Body of pancreas (tissue), 4 donors: ENCODE measurements around the gene PBOV1. TPM values are rescaled to one million over a fixed set of nuclear protein-coding genes. Genes with fewer than 3 reads are reported as not detected.
A peak's percentile ranks its signal among the peaks of the same experiment; 100 is the strongest.

Experiments used
- ATAC-seq: fragments of 150-250 bp; one replicate; pipeline ENCODE4 v1.9.1; 2016
- DNase-seq, 4 donors: peaks; one replicate each; pipeline ENCODE4 v3.0.0-alpha.2; 2019
- H3K27ac ChIP-seq, 4 donors: fragments of 200-600 bp; sonication (generic); 1 replicate in 3 of 4; 2 replicates in 1 of 4; pipeline versions ENCODE4 v1.5.1 to v1.6.1; 2016 to 2019; ENCODE audit warnings: mild to moderate bottlenecking in 1 of 4, mixed read lengths in 1 of 4, moderate library complexity in 1 of 4
- H3K27me3 ChIP-seq, 2 donors: fragments of 200-600 bp; sonication (generic); one replicate each; pipeline ENCODE4 v1.6.0; 2016; ENCODE audit warnings: mild to moderate bottlenecking in 1 of 2
- H3K36me3 ChIP-seq, 2 donors: fragments of 200-600 bp; sonication (generic); replicated peaks in 1 of 2; 2 replicates each; pipeline ENCODE4 v1.5.1; 2016; ENCODE audit warnings: low read depth in 2 of 2; ENCODE audit not compliant: insufficient read depth in 1 of 2
- H3K4me1 ChIP-seq: fragments of 200-600 bp; sonication (generic); one replicate; pipeline ENCODE4 v1.6.0; 2016
- H3K4me3 ChIP-seq, 2 donors: fragments of 200-600 bp; sonication (generic); 1 replicate in 1 of 2; 2 replicates in 1 of 2; pipeline ENCODE4 v1.5.1; 2016 to 2019
- H3K9me3 ChIP-seq, 3 donors: fragments of 200-600 bp; sonication (generic); 1 replicate in 2 of 3; 2 replicates in 1 of 3; pipeline ENCODE4 v1.5.1; 2016
- POLR2A ChIP-seq, 3 donors: fragments of 450-650 bp; IDR thresholded peaks; one replicate each; pipeline ENCODE4 v1.6.1; 2016; ENCODE audit warnings: antibody characterized with exemption in 3 of 3, mild to moderate bottlenecking in 2 of 3
- WGBS, 2 donors: methylation state at CpG; one replicate each; pipeline ENCODE4 v1.1.5; 2017; 5-methylcytosine and 5-hydroxymethylcytosine counted together
- intact Hi-C: fragments of 100-400 bp; cut with DNase I; formaldehyde crosslinking; loops from one replicate; pipeline ENCODE4 v1.15.1; 2023
- total RNA-seq, 2 donors: library from RNA; depleted of rRNA; stranded (reverse); fragments of >200 nt; gene quantifications; one replicate each; pipeline ENCODE4 v1.1.0, GENCODE V29; 2016
- TF ChIP-seq, protein P1 (sequence below), 7 experiments: fragments of 450-650 bp in 4 of 7; fragments of 200-600 bp in 3 of 7; sonication (generic) in 3 of 7; IDR thresholded peaks; one replicate each; pipeline ENCODE4 v1.5.1; 2016 to 2019; ENCODE audit warnings: antibody characterized with exemption in 7 of 7

PBOV1 gene
- total RNA-seq, 2 donors from 2014 or later = not detected

GRCh38 chr6:138246650-138247440 lies 28.6 kb upstream of the PBOV1 start:
- intact Hi-C loops = no loop called here
- 93 to 95% methylated on average over 3 of the region's 3 CpGs for WGBS, 2 donors
- no peaks in the 10 kb centered on the region for H3K9me3 ChIP-seq
- TF ChIP-seq, protein P1, sequence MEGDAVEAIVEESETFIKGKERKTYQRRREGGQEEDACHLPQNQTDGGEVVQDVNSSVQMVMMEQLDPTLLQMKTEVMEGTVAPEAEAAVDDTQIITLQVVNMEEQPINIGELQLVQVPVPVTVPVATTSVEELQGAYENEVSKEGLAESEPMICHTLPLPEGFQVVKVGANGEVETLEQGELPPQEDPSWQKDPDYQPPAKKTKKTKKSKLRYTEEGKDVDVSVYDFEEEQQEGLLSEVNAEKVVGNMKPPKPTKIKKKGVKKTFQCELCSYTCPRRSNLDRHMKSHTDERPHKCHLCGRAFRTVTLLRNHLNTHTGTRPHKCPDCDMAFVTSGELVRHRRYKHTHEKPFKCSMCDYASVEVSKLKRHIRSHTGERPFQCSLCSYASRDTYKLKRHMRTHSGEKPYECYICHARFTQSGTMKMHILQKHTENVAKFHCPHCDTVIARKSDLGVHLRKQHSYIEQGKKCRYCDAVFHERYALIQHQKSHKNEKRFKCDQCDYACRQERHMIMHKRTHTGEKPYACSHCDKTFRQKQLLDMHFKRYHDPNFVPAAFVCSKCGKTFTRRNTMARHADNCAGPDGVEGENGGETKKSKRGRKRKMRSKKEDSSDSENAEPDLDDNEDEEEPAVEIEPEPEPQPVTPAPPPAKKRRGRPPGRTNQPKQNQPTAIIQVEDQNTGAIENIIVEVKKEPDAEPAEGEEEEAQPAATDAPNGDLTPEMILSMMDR (IDR thresholded peaks at IDR 0.05) = no peak
- no peak for TF ChIP-seq POLR2A (IDR thresholded peaks at IDR 0.05)
- H3K36me3 ChIP-seq = no peaks in the 10 kb centered on the region
- no peak overlapping the region for H3K4me3 ChIP-seq
- DNase-seq (no peak), ATAC-seq (no peak)
- no peak overlapping the region for H3K27ac ChIP-seq
- peaks cover 47% of the 10 kb centered on the region for H3K4me1 ChIP-seq
- no peaks in the 10 kb centered on the region for H3K27me3 ChIP-seq

DNA sequence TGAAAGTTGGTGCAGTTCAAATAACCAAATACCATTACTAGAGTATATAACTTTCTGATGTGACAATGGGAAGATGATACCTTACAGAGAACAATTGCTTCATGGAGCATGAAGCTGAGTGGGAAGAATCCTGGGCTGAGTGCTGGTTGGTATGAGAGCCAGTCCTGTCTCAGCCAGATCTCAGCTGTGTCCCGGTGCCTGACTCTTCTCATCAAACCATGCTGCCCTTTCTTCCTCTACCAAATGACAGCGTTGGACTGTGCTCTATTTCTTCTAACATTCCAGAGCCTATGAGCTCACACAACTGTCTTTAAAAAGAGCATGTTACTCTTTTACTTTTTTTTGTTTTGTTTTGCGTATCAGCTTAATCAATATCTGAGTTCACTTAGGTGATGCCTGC lies 27.5 kb upstream of the PBOV1 start:
- H3K9me3 ChIP-seq = no peaks in the 10 kb centered on the region
- TF ChIP-seq POLR2A (IDR thresholded peaks at IDR 0.05) = no peak
- TF ChIP-seq, protein P1 (IDR thresholded peaks at IDR 0.05) = no peak

GRCh38 chr6:138242987-138243592 lies 24.8 kb upstream of the PBOV1 start:
- Histone ChIP-seq H3K9me3 (no peaks in the 10 kb centered on the region), H3K4me1 (peaks cover 57% of the 10 kb centered on the region), H3K27me3 (no peaks in the 10 kb centered on the region), H3K4me3 (no peak overlapping the region), H3K27ac (peak overlapping the region; percentile 41 to 81 (median 73)), H3K36me3 (no peaks in the 10 kb centered on the region)
- intact Hi-C loops = no loop called here
- ATAC-seq = peak; percentile 95
- TF ChIP-seq POLR2A (IDR thresholded peaks at IDR 0.05) = peak in 2 of 3 donors; percentile 35 to 50
- TF ChIP-seq, protein P1 (IDR thresholded peaks at IDR 0.05) = no peak
- peak in 3 of 4 donors; percentile 29 to 60 (median 35) for DNase-seq
- 39 to 42% methylated on average over 4 of the region's 4 CpGs for WGBS, 2 donors

More for the DNA sequence above, 27.5 kb upstream of the PBOV1 start:
- Histone ChIP-seq H3K4me1 (peaks cover 50% of the 10 kb centered on the region), H3K36me3 (no peaks in the 10 kb centered on the region), H3K27me3 (no peaks in the 10 kb centered on the region), H3K4me3 (no peak overlapping the region), H3K27ac (no peak overlapping the region)
- 71 to 73% methylated on average over 3 of the region's 3 CpGs for WGBS, 2 donors
- DNase-seq (no peak), ATAC-seq (no peak)
- intact Hi-C loops = no loop called here

DNA sequence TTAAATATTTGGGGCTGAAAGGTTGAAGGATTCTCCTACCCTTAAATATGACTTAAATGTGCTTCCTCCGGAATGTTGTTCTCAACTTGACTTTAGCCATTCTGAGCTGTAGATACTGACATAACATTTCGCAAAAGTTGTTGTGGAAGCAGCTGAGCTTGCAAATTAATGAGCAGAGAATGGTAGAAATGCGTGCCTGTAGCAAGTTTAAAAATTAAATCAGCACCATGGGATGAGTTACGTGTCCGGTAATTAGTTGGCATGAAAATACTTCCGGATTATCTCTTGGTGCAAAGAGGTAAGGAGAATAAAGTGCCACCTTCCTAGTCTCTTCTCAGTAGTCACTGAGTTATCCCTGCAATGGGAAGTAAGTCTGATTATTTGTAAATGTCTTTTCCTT lies 23.6 kb upstream of the PBOV1 start:
- no peaks in the 10 kb centered on the region for H3K36me3 ChIP-seq
- no peak for ATAC-seq

More for the DNA sequence above, 23.6 kb upstream of the PBOV1 start:
- 56 to 69% methylated on average over 6 of the region's 6 CpGs for WGBS, 2 donors
- DNase-seq = no peak
- H3K27me3 ChIP-seq = no peaks in the 10 kb centered on the region
- no peak overlapping the region for H3K4me3 ChIP-seq
- H3K27ac ChIP-seq = peak overlapping the region; percentile 41 to 81 (median 73)
- intact Hi-C loops = no loop called here
- peaks cover 69% of the 10 kb centered on the region for H3K4me1 ChIP-seq
- TF ChIP-seq, protein P1 (IDR thresholded peaks at IDR 0.05) = no peak
- no peak for TF ChIP-seq POLR2A (IDR thresholded peaks at IDR 0.05)
- no peaks in the 10 kb centered on the region for H3K9me3 ChIP-seq
